ENCODE data around the gene ARHGAP12.

ARHGAP12 gene

DNA sequence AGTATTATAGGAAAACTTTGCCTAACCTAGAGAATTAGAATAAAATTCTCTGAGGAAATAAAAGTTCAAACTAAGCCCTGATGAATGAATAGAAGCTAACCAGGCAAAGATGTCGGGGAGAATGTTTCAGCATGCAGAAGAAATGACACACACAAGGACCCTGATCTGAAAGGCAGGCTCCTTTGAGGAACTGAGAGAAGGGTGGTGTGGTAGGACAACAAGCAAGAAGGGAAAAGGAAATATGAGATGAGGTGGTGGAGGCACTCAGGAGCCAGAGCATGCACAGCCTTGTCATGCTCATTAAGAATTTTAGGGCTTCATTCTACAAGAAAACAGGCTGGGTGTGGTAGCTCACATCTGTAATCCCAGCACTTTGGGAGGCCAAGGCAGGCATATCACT lies 90.6 kb downstream of the ARHGAP12 start:
- DNase-seq (ENCODE audit: low read depth), result no peak
- TF ChIP-seq, protein P1, sequence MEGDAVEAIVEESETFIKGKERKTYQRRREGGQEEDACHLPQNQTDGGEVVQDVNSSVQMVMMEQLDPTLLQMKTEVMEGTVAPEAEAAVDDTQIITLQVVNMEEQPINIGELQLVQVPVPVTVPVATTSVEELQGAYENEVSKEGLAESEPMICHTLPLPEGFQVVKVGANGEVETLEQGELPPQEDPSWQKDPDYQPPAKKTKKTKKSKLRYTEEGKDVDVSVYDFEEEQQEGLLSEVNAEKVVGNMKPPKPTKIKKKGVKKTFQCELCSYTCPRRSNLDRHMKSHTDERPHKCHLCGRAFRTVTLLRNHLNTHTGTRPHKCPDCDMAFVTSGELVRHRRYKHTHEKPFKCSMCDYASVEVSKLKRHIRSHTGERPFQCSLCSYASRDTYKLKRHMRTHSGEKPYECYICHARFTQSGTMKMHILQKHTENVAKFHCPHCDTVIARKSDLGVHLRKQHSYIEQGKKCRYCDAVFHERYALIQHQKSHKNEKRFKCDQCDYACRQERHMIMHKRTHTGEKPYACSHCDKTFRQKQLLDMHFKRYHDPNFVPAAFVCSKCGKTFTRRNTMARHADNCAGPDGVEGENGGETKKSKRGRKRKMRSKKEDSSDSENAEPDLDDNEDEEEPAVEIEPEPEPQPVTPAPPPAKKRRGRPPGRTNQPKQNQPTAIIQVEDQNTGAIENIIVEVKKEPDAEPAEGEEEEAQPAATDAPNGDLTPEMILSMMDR (conservative IDR thresholded peaks at IDR 0.05; ENCODE audit: control insufficient read depth, insufficient read depth, low read depth, low read length), result no peak
- no peak overlapping the region for H3K4me3 ChIP-seq (ENCODE audit: control insufficient read depth, low read depth, low read length)

DNA sequence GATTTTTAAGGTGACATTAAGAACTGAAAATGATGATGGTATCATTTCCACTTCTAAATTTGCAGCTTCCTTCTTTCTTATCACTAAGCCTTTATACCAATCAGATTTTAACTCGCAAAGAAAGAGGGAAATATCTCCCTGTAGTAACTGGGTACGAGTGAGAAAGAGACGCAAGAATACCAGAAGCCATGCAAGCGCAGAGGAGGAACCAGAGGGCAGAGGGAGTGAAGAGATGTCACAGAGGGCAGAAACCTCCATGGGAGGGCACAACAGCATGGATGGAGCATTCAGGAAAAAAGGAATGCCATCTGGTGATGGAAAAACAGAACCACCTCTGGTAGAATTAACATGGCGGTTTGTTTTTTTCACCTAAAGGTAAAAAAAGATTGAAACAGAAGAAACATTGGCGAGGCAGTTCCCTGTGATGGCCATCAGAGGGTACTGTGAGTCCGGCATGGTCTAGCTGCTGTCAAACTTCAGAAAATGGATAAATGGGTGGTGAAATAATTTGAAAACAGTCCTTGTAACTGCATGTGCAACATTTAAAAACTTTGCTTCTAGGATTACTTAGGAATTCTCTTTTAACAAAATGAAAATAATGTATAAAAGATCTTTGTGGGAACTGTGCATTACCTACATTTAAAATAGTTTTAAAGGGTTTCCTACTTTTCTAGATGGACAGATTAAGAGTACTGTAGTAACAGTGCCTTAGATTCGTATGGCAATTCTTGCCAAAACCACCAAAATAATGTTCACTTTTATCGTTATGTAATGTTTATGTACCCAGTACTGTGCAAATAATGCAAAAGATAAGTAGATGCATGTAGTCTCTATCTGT lies 91.8 kb downstream of the ARHGAP12 start:
- DNase-seq (ENCODE audit: low read depth), result peak; percentile 57

DNA sequence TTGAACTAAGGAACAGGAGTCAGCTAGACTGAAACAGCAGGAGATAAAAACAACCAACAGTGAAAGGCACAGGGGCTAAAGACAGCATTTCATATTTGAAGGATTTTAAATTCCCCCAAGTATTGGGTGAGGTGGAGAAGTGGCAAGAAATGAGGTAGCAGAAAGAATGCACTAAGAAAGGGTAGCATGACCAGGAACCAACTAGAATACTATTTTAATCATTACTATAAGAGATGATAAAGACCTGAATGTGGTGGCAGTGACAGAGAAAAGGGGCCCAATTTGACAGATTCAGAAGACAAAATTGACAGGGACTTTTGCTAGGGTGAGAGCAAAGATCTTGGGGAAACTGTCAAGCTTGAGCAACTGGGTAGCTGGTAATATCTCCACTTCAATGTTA lies 94.9 kb downstream of the ARHGAP12 start:
- H3K4me3 ChIP-seq (ENCODE audit: control insufficient read depth, low read depth, low read length), result no peak overlapping the region
- TF ChIP-seq, protein P1 (conservative IDR thresholded peaks at IDR 0.05; ENCODE audit: control insufficient read depth, insufficient read depth, low read depth, low read length), result no peak
- no peak for DNase-seq (ENCODE audit: low read depth)

More for the DNA sequence above, 91.8 kb downstream of the ARHGAP12 start:
- no peak overlapping the region for H3K4me3 ChIP-seq (ENCODE audit: control insufficient read depth, low read depth, low read length)
- TF ChIP-seq, protein P1 (conservative IDR thresholded peaks at IDR 0.05; ENCODE audit: control insufficient read depth, insufficient read depth, low read depth, low read length), result peak; percentile 87

DNA sequence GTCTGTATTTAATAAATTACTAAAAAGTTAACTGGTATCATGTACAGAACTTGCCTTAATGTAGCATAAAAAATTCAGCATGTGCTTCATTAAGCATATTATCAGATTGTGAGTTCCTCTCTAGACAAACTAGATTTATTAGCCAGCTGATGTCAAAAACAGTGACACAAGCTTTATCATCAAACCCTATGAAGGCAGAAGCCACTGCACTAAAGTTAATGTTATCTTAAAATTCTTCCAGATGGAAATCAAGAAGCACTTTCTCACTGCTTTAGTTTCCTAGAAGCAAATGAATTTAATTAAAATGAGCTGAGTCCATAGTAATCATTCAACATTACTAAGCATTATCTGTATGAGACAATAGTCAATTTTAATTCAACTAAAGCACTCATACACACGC lies 96.4 kb downstream of the ARHGAP12 start:
- TF ChIP-seq, protein P1 (conservative IDR thresholded peaks at IDR 0.05; ENCODE audit: control insufficient read depth, insufficient read depth, low read depth, low read length), result no peak
- DNase-seq (ENCODE audit: low read depth), result no peak
- no peak overlapping the region for H3K4me3 ChIP-seq (ENCODE audit: control insufficient read depth, low read depth, low read length)

DNA sequence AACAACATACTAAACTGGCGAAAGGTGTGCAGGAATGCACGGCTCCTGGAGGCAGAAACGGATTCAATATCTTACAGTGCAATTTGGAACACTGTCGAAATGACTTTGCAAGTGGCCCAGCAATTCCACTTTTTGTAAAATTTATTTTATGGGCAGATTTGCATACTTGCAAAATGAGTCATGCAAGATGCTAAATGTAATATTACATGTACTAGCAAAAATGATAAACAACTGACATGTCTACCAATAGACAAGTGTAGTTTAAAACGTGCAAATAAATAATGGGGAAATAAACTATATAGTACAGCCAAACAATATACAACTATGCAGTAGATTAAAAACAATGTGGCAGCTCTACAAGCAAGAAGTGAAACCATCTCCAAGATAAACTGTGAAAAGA lies 97.7 kb downstream of the ARHGAP12 start:
- no peak overlapping the region for H3K4me3 ChIP-seq (ENCODE audit: control insufficient read depth, low read depth, low read length)
- TF ChIP-seq, protein P1 (conservative IDR thresholded peaks at IDR 0.05; ENCODE audit: control insufficient read depth, insufficient read depth, low read depth, low read length), result no peak
- DNase-seq (ENCODE audit: low read depth), result peak; percentile 33

DNA sequence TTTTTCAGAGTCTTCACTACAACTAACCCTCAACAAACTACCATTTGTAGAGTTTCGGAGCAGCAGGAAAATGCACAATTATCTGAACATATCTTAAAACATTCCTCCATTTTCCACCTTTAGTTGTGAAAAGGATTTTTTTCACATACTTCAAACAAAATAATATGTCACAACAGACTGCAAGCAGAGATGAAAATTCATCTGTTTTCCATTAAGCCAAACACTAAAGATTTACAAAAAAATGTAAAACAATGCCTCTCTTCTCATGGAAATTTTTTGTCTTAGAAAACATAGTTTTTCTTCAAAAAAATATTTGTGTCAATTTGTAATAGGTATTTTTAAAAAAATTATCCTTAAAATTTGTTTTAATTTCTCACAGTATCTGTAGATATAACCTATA lies 98.9 kb downstream of the ARHGAP12 start:
- H3K4me3 ChIP-seq (ENCODE audit: control insufficient read depth, low read depth, low read length), result no peak overlapping the region
- TF ChIP-seq, protein P1 (conservative IDR thresholded peaks at IDR 0.05; ENCODE audit: control insufficient read depth, insufficient read depth, low read depth, low read length), result no peak
- DNase-seq (ENCODE audit: low read depth), result no peak

All from fibroblast of mammary gland (primary cell).